HG03460 (cell line): ENCODE results near the gene MCOLN1.

Experiments
- ATAC-seq: cut with Tn5 transposase; IDR thresholded peaks from one replicate; pipeline ENCODE4 v1.9.1; 2021; ENCODE audit not compliant: unreplicated experiment

Gene MCOLN1

DNA sequence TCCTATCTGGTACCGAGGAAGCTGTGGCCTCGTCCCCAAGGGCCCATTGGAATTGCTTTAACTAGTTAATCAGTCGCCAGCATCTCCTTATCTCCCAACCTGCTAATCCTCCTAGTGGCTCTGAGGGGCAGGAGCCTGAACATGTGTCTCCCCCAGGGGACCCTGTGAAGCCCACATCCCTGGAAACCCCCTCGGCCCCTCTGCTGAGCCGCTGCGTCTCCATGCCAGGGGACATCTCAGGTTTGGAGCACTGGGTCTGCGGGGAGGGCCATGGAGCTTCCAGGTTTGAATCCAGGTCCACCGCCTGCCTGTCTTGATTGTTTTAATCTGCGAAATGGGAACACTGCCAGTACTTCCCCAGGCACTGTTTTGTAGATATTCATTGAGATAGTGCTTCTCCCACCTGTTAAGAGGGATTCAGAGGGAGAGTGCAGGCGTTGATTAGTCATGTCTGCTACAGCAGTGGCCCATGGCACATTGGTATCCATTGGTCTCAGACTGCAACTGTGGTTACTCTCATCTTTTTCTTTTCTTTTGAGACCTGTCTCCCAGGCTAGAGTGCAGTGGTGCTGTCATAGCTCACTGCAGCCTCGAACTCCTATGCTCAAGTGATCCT is 19.5 kb downstream of the MCOLN1 start:
- no peak for ATAC-seq

DNA sequence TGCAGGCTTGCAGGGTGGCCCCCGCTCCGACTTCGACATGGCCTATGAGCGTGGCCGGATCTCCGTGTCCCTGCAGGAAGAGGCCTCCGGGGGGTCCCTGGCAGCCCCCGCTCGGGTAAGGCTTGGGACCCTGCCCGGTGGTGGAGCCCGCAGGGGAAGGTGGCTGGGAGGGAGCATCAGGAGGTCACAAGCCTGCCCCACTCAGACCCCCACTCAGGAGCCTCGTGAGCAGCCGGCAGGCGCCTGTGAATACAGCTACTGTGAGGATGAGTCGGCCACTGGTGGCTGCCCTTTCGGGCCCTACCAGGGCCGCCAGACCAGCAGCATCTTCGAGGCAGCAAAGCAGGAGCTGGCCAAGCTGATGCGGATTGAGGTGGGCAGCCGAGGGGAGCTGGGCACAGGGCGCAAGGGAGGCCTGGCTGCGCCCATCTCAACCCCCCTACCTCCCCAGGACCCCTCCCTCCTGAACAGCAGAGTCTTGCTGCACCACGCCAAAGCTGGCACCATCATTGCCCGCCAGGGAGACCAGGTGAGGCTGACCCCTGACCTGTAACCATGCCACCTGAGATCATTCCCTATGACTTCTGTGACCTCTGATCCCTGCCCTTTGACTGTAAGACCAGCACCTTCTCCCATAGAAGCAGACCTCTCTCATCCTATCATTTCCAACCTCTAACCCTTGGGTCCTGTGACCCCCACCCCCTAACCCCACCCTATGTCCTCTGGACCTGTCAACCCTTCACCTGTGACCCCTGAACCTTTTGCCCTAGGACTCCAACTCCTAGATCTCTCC is 20.3 kb downstream of the MCOLN1 start:
- ATAC-seq, result no peak

- ATAC-seq, result no peak
Observed at GRCh38 chr19:7544626-7545025, 22.2 kb downstream of the MCOLN1 start.

- no peak for ATAC-seq
Observed at GRCh38 chr19:7545300-7545699, 22.9 kb downstream of the MCOLN1 start.

GRCh38 chr19:7545904-7546303 is 23.5 kb downstream of the MCOLN1 start:
- no peak for ATAC-seq

DNA sequence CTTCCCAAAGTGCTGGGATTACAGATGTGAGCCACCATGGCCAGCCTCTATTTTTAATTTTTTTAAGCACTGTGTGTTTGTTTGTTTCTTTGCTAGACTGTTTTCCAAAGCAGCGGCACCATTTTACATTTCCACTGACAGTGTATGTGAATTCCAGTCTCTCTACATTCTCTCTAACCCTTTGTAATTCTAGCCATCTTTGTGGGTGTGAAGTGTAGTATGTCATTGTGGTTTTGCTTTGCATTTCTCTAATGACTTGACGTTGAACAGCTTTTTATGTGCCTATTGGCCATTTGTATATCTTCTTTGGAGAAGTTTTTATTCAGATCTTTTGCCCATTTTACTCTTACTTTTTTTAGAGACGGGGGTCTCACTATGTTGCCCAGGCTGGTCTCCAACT is 24.7 kb downstream of the MCOLN1 start:
- ATAC-seq, result no peak

- ATAC-seq, result no peak
Observed at GRCh38 chr19:7549429-7550148, 27.2 kb downstream of the MCOLN1 start.

DNA sequence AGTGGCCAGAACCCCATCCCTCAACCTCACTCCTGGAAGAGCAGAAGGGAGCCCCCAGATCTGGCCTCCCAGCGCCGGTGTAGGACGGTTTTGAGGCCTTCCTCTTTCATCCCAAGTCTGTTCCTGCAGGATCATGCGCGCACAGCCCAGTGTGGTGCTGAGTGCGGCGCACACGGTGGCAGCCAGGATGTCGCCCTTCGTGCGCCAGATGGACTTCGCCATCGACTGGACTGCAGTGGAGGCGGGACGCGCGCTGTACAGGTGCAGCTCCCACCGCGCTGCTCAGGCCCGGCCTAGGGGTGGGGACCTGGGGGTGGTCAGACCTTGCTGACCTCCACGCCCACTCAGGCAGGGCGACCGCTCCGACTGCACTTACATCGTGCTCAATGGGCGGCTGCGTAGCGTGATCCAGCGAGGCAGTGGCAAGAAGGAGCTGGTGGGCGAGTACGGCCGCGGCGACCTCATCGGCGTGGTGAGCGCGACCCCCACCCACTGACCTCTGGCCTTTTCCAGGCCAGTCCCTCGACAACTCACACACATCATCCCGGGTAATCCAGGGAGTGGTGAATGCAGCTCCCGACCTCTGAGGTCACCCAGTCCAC is 27.8 kb downstream of the MCOLN1 start:
- no peak for ATAC-seq

DNA sequence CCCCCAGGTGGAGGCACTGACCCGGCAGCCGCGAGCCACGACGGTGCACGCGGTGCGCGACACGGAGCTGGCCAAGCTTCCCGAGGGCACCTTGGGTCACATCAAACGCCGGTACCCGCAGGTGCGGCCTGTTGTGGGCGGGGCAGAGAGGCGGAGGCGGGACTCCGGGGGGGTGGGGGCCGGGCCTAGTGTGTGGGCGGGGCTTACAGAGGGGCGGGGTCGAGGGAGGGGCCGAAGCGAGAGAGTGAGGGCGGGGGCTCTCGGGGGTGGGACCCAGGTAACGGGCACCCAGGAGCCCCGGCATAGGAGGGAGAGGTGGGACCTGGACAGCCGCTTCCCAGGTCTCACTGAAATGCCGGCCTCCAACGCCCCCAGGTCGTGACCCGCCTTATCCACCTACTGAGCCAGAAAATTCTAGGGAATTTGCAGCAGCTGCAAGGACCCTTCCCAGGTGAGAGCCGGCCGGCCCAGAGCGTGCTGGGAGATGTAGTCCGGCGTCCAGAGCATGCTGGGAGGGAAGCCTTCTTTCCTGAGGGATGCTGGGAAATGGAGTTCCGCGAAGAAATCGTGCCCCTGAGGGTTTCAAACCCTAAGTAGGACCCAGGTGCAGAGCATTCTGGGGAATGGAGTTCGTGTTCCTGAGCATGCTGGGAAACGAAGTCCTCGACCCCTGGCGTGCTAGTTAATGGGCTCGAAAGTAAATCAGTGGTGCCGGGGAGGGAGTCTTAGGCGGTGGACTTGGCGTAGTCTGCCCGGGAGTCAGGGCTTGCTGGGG is 28.8 kb downstream of the MCOLN1 start:
- no peak for ATAC-seq

- ATAC-seq, result no peak
Observed at GRCh38 chr19:7552781-7553180, 30.4 kb downstream of the MCOLN1 start.

- no peak for ATAC-seq
Observed at GRCh38 chr19:7554565-7554964, 32.1 kb downstream of the MCOLN1 start.

- no peak for ATAC-seq
Observed at GRCh38 chr19:7554990-7555864, 32.8 kb downstream of the MCOLN1 start.

- ATAC-seq, result no peak
Observed at GRCh38 chr19:7556696-7557315, 34.4 kb downstream of the MCOLN1 start.

DNA sequence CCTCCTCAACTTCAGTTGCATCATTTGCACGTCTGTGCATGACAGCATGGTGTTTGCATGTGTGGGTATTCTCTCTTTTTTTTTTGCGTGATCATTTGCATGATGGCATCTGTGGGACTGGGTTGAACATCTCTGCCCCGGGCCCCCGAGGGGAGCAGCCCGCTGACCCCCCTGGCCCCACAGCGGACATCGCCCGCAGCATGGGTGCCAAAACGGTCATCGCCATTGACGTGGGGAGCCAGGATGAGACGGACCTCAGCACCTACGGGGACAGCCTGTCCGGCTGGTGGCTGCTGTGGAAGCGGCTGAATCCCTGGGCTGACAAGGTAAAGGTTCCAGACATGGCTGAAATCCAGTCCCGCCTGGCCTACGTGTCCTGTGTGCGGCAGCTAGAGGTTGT is 36.2 kb downstream of the MCOLN1 start:
- ATAC-seq, result no peak

GRCh38 chr19:7559102-7559501 is 36.7 kb downstream of the MCOLN1 start:
- ATAC-seq, result no peak

DNA sequence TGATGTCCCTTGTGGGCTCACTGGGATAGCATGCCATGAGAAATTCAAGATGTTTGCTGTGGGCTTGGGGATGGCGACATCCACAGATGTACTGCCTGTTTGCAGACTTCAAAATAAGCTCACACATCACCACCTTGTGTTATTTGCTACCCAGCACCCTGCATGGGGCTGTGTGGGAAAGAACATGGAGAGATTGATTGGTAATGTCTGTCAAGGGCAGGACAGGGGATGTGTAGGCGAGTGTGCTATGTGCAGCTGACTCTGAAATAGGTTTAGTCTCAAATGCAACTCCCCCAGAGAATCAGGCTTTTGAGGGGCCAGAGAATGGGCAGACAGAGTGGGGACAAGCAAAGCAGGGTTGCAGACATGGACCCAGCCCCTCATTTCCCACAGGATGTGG is 37.8 kb downstream of the MCOLN1 start:
- ATAC-seq, result no peak

- no peak for ATAC-seq
Observed at GRCh38 chr19:7561325-7561724, 38.9 kb downstream of the MCOLN1 start.

DNA sequence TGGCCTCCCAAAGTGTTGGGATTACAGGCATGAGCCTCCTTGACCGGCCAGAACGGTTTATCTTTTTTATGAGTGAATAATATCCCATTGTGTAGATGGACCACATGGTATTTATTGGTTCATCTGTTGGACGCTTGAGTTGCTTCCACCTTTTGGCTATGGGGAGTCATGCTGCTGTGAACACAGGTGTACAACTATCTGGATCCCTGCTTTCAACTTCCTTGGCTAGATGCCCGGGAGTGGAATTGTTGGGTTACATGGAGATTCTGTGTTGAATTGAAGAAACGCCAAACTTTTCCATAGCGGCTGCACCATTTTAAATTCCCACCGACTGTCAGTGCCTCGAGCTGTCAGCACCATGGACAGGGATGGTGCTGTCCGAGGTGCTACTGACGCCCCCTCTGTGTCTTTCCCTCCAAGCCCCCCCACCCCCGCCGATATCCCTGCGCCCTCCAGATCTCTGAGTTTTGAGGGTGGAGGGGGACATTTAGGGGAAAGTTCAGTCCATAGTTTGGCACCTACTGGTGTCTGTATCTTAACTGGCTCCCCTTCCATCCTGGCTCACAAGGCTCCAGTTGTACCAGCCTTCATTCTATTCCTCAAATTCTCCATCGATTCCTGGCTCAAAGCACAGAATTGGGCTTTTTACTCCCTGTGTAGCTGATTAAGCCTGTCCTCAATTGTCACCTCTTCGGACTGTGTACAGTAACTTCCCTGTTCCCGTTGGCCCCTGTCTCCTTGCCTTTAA is 40.4 kb downstream of the MCOLN1 start:
- no peak for ATAC-seq

DNA sequence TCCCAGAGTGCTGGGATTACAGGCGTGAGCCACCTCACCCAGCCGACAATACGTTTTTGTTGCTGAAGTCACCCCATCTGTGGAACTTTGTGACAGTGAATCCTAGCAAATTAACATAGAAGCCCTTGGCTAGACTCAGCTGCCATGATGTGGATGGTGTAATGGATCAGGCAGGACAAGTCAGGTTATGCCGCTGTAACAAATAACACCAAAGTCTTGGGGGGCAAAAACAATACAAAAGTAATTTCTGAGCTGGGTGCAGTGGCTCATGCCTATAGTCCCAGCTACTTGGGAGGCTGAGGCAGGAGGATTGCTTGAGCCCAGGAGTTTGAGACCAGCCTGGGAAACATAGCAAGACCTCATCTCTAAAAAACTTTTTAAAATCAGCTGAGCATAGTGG is 42.4 kb downstream of the MCOLN1 start:
- ATAC-seq, result no peak
